GM18873 (cell line): ENCODE data around the gene UBXN1.
A peak's percentile ranks its signal among the peaks of the same experiment; 100 is the strongest.

Experiments used
- ATAC-seq: cut with Tn5 transposase; IDR thresholded peaks from one replicate; pipeline ENCODE4 v1.9.1; 2021; ENCODE audit warnings: mild to moderate bottlenecking, moderate library complexity, moderate number of reproducible peaks; ENCODE audit not compliant: unreplicated experiment, low FRiP score

The UBXN1 gene

DNA sequence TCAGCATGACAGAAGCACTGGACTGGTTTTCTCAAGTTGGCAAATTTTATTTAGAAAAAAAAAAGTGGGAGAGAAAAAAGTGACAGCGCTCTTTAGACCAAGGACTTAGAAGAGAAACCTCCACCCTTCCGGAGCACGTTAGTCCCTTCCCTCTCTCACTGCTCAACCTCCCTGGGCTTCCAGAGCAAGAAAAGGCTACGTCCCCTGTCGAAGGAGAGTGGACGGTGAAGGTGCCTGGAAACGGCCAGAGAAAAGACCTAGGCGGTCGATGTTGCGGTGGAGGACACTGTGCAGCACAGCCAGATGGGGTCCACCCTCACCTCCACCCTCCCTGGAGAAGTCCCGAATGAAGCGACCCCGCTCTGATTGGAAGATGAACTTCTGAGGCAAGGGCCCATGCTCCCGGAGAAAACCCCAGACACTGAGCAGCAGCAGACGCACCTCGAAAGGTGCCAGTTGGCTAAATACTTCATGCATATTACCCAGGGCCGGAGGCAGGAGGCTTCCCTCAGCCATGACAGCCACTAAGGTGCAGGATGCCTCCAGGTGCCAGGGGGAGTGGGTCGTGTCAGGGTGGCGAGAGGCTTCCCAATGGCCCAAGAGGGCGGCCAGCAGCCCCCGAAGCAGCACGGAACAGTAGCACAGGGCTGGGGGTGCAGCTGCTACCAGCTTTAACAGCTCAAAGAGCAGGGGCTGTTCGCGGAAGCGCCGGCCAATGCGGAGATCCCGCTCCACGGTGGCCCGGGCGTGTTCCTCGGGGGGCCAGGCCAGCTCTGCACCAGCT lies 31.9 kb downstream of the UBXN1 start:
- ATAC-seq = no peak

- ATAC-seq = peak; percentile 71
Observed at GRCh38 chr11:62645946-62646824, 32.7 kb downstream of the UBXN1 start, which contains the start of gene GANAB. Gene GANAB (minus strand): TSS chr11:62646613. CDS start chr11:62646599, 14 bp downstream.

- no peak for ATAC-seq
Observed at GRCh38 chr11:62645671-62645945, 33.3 kb downstream of the UBXN1 start.

GRCh38 chr11:62644220-62644619 lies 34.7 kb downstream of the UBXN1 start:
- no peak for ATAC-seq

- ATAC-seq = no peak
Observed at GRCh38 chr11:62632492-62632891, 46.4 kb downstream of the UBXN1 start.

DNA sequence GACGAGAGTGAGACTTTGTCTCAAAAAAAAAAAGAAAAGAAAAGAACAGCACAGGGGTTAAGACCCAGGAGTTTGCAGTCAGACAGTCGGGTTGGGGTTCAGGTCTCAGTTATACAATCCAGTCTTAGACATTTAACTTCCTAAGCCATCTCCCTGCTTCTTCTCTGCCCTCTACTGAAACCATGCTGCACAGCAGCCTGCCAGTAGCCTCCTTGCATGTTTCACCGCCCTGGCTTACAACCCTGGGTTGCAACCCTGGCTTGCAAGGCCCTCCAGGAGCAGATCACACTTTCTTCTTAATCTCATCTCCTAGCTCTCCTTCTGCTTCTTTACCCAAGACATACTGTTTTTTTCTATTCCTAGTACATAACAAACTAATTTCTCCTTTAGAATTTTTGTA lies 51.2 kb downstream of the UBXN1 start:
- ATAC-seq = no peak
